IMR-90 (cell line): ENCODE data around the gene DOCK2. TPM values are rescaled to one million over a fixed set of nuclear protein-coding genes. Genes with fewer than 3 reads are reported as not detected.

Experiments
- ATAC-seq: fragments of 200-7000 bp; cut with Tn5 transposase; 2 replicates; pipeline ENCODE4 v1.9.1; 2020; ENCODE audit warnings: low read depth, mild to moderate bottlenecking, moderate library complexity
- BruUV-seq: library from RNA; stranded (reverse); fragments of 400-500 nt; replicated peaks from 2 replicates; lab custom pipeline; 2021; lab: Mats Ljungman, UMichigan
- CTCF ChIA-PET: fragments of 300-600 bp; formaldehyde crosslinking; extraction: SDS; loops from one replicate; lab custom pipeline; 2021; ENCODE audit warnings: antibody characterized with exemption; lab: Yijun Ruan, JAX
- POLR2A ChIA-PET: fragments of 300-600 bp; sonication (Branson Sonifier 250); formaldehyde crosslinking; loops from one replicate; lab custom pipeline; 2022; ENCODE audit warnings: antibody characterized with exemption; ENCODE audit not compliant: unreplicated experiment; lab: Charles Lee
- DNase-seq: peaks from one replicate; pipeline ENCODE4 v3.0.0; 2013
- H2AFZ ChIP-seq: replicated peaks from 2 replicates; pipeline ENCODE3; 2013; ENCODE audit warnings: low read length, mild to moderate bottlenecking; ENCODE audit not compliant: poor library complexity
- H2AK5ac ChIP-seq: 2 replicates; pipeline ENCODE4 v1.6.1; 2013; ENCODE audit warnings: low read depth, low read length, inconsistent platforms
- H2AK9ac ChIP-seq: replicated peaks from 2 replicates; pipeline ENCODE3; 2013; ENCODE audit warnings: mild to moderate bottlenecking, low read depth, low read length, moderate library complexity; ENCODE audit not compliant: poor library complexity
- H2BK120ac ChIP-seq: 2 replicates; pipeline ENCODE4 v1.6.1; 2013; ENCODE audit warnings: low read depth, low read length, inconsistent platforms
- H2BK15ac ChIP-seq: 3 replicates; pipeline ENCODE4 v1.6.1; 2013; ENCODE audit warnings: low read depth, low read length, inconsistent platforms
- H2BK20ac ChIP-seq: 2 replicates; pipeline ENCODE4 v1.6.1; 2013; ENCODE audit warnings: low read depth, mild to moderate bottlenecking, inconsistent platforms, low read length, moderate library complexity
- H2BK5ac ChIP-seq: 2 replicates; pipeline ENCODE4 v1.6.1; 2013; ENCODE audit warnings: mild to moderate bottlenecking, low read depth, low read length, inconsistent platforms; ENCODE audit not compliant: poor library complexity, severe bottlenecking
- H3K14ac ChIP-seq: replicated peaks from 2 replicates; pipeline ENCODE4 v1.6.1; 2013; ENCODE audit warnings: low read depth, low read length, inconsistent platforms
- H3K18ac ChIP-seq: 2 replicates; pipeline ENCODE4 v1.6.1; 2013; ENCODE audit warnings: low read depth, low read length, control low read depth
- H3K23ac ChIP-seq: 2 replicates; pipeline ENCODE4 v1.6.1; 2013; ENCODE audit warnings: low read depth, low read length, inconsistent platforms
- H3K27ac ChIP-seq: 2 replicates; pipeline ENCODE4 v1.5.1; 2013; ENCODE audit warnings: mild to moderate bottlenecking, control low read depth, low read length; ENCODE audit not compliant: insufficient read depth
- H3K27me3 ChIP-seq: 2 replicates; pipeline ENCODE4 v1.6.1; 2013; ENCODE audit warnings: low read length; ENCODE audit not compliant: control insufficient read depth, insufficient read depth
- H3K36me3 ChIP-seq: 2 replicates; pipeline ENCODE4 v1.6.1; 2013; ENCODE audit warnings: low read length, mixed read lengths; ENCODE audit not compliant: control insufficient read depth, insufficient read depth
- H3K4ac ChIP-seq: 2 replicates; pipeline ENCODE4 v1.6.1; 2013; ENCODE audit warnings: low read depth, low read length, inconsistent platforms
- H3K4me1 ChIP-seq: 2 replicates; pipeline ENCODE4 v1.6.1; 2013; ENCODE audit warnings: low read length, mixed read lengths; ENCODE audit not compliant: control insufficient read depth, insufficient read depth
- H3K4me2 ChIP-seq: 2 replicates; pipeline ENCODE4 v1.6.1; 2013; ENCODE audit warnings: low read depth, mild to moderate bottlenecking, control low read depth, low read length, moderate library complexity
- H3K4me3 ChIP-seq: 2 replicates; pipeline ENCODE4 v1.5.1; 2013; ENCODE audit warnings: low read depth, mild to moderate bottlenecking, control low read depth, low read length, moderate library complexity; ENCODE audit not compliant: insufficient read depth
- H3K56ac ChIP-seq: 2 replicates; pipeline ENCODE4 v1.6.1; 2013; ENCODE audit warnings: low read length, inconsistent platforms; ENCODE audit not compliant: insufficient read depth; ENCODE audit errors: extremely low read depth
- H3K79me1 ChIP-seq, 2 experiments: 2 replicates each; pipeline ENCODE4 v1.6.1; 2013; ENCODE audit warnings: low read length in 2 of 2, inconsistent platforms in 1 of 2, low read depth in 1 of 2
- H3K9ac ChIP-seq: 2 replicates; pipeline ENCODE4 v1.6.1; 2013; ENCODE audit warnings: low read depth, low read length, control low read depth
- H3K9me1 ChIP-seq: 2 replicates; pipeline ENCODE4 v1.6.1; 2013; ENCODE audit warnings: low read length, inconsistent platforms; ENCODE audit not compliant: insufficient read depth
- H3K9me3 ChIP-seq: 2 replicates; pipeline ENCODE4 v1.6.1; 2013; ENCODE audit warnings: low read length; ENCODE audit not compliant: control insufficient read depth, insufficient read depth
- H4K20me1 ChIP-seq: 2 replicates; pipeline ENCODE4 v1.6.1; 2013; ENCODE audit warnings: low read length, inconsistent platforms; ENCODE audit not compliant: insufficient read depth
- H4K5ac ChIP-seq: 2 replicates; pipeline ENCODE4 v1.6.1; 2013; ENCODE audit warnings: mild to moderate bottlenecking, low read depth, low read length, control low read depth
- H4K8ac ChIP-seq, 2 experiments: 2 replicates each; pipeline ENCODE4 v1.6.1; 2013; ENCODE audit warnings: low read depth in 2 of 2, low read length in 2 of 2, control low read depth in 1 of 2, inconsistent platforms in 1 of 2
- H4K91ac ChIP-seq: 2 replicates; pipeline ENCODE4 v1.6.1; 2013; ENCODE audit warnings: low read depth, low read length, inconsistent platforms; ENCODE audit not compliant: insufficient read depth
- BHLHE40 ChIP-seq: fragments of 150-350 bp; IDR thresholded peaks from 2 replicates; pipeline ENCODE4 v1.6.1; 2016; ENCODE audit warnings: mild to moderate bottlenecking, low read depth, low read length
- CEBPB ChIP-seq: IDR thresholded peaks from 2 replicates; pipeline ENCODE4 v1.6.1; 2012; ENCODE audit warnings: low read depth, low read length, improper control_type of control experiment
- CHD1 ChIP-seq: IDR thresholded peaks from 2 replicates; pipeline ENCODE4 v1.6.1; 2012; ENCODE audit warnings: low read depth, low read length, improper control_type of control experiment
- FOS ChIP-seq: fragments of 150-350 bp; IDR thresholded peaks from 2 replicates; pipeline ENCODE4 v1.6.1; 2016; ENCODE audit warnings: low read depth, low read length
- MAFK ChIP-seq: IDR thresholded peaks from 2 replicates; pipeline ENCODE4 v1.6.1; 2012; ENCODE audit warnings: low read depth, low read length, improper control_type of control experiment
- MAZ ChIP-seq: IDR thresholded peaks from 2 replicates; pipeline ENCODE4 v1.6.1; 2012; ENCODE audit warnings: low read depth, mild to moderate bottlenecking, low read length, improper control_type of control experiment, moderate library complexity, borderline replicate concordance
- MXI1 ChIP-seq: IDR thresholded peaks from 2 replicates; pipeline ENCODE4 v1.6.1; 2012; ENCODE audit warnings: low read depth, mild to moderate bottlenecking, low read length, moderate library complexity, borderline replicate concordance
- NFE2L2 ChIP-seq: fragments of 150-350 bp; IDR thresholded peaks from 2 replicates; pipeline ENCODE4 v1.6.1; 2016; ENCODE audit warnings: low read depth, mild to moderate bottlenecking, low read length
- POLR2A ChIP-seq: IDR thresholded peaks from 2 replicates; pipeline ENCODE4 v1.6.1; 2012; ENCODE audit warnings: mild to moderate bottlenecking, low read depth, low read length
- RAD21 ChIP-seq: IDR thresholded peaks from 2 replicates; pipeline ENCODE4 v1.6.1; 2012; ENCODE audit warnings: low read length, improper control_type of control experiment
- RCOR1 ChIP-seq: IDR thresholded peaks from 2 replicates; pipeline ENCODE4 v1.6.1; 2012; ENCODE audit warnings: mild to moderate bottlenecking, low read length, improper control_type of control experiment; ENCODE audit not compliant: insufficient replicate concordance
- RFX5 ChIP-seq: IDR thresholded peaks from 2 replicates; pipeline ENCODE4 v1.8.0; 2012; ENCODE audit warnings: low read depth, mild to moderate bottlenecking, low read length, moderate library complexity
- SMC3 ChIP-seq: fragments of 150-350 bp; IDR thresholded peaks from 2 replicates; pipeline ENCODE4 v1.6.1; 2016; ENCODE audit warnings: low read depth, mild to moderate bottlenecking, antibody characterized with exemption, low read length, moderate library complexity
- WGBS, 2 experiments: methylation state at CpG; one replicate each; pipeline versions ENCODE4 v1.1.5 to v1.1.7; 2013; ENCODE audit warnings: missing lambda C conversion rate in 2 of 2; ENCODE audit not compliant: insufficient read length in 1 of 2; ENCODE audit errors: extremely low coverage in 2 of 2; 5-methylcytosine and 5-hydroxymethylcytosine counted together
- dilution Hi-C: fragments of 300-500 bp; cut with HindIII; formaldehyde crosslinking; loops from one replicate; pipeline ENCODE4 v1.14.3; 2018; ENCODE audit warnings: low sequenced_read_pairs; ENCODE audit not compliant: unreplicated experiment
- in situ Hi-C: fragments of 300-500 bp; cut with MboI; formaldehyde crosslinking; loops from 3 replicates; pipeline ENCODE4 v1.14.3; 2019; ENCODE audit warnings: low sequenced_read_pairs, inconsistent platforms, mixed read lengths
- intact Hi-C: fragments of 100-400 bp; cut with micrococcal nuclease; formaldehyde crosslinking; loops from 2 replicates; pipeline ENCODE4 v1.10.0; 2022
- polyA plus RNA-seq, 3 experiments: library from polyadenylated mRNA; depleted of rRNA; stranded (reverse); fragments of >200 nt; gene quantifications; 2 replicates each; pipeline ENCODE4 v1.2.3, GENCODE V29; 2012; ENCODE audit warnings: low replicate concordance in 1 of 3
- total RNA-seq: library from RNA; depleted of rRNA; stranded (reverse); fragments of >200 nt; gene quantifications from 2 replicates; pipeline ENCODE4 v1.2.3, GENCODE V29; 2012
- TF ChIP-seq, protein P1 (sequence below): fragments of 150-350 bp; IDR thresholded peaks from 2 replicates; pipeline ENCODE4 v1.6.1; 2016; ENCODE audit warnings: low read depth, mild to moderate bottlenecking, low read length, moderate library complexity, borderline replicate concordance
- TF ChIP-seq, protein P2 (sequence below): conservative IDR thresholded peaks from 2 replicates; pipeline ENCODE4 v1.5.1; 2012; ENCODE audit warnings: mild to moderate bottlenecking, low read depth, low read length, improper control_type of control experiment
- TF ChIP-seq, protein P3 (sequence below): fragments of 150-350 bp; IDR thresholded peaks from 2 replicates; pipeline ENCODE4 v1.6.1; 2017; ENCODE audit warnings: mild to moderate bottlenecking, antibody characterized with exemption, low read length, low read depth

DOCK2 gene
- total and polyA plus RNA-seq, 2 of the 4 experiments (the other 2 are of a cell fraction) = 0.72 to 3.0 TPM

GRCh38 chr5:169697511-169697890 lies 60.4 kb downstream of the DOCK2 start:
- peaks cover 21% of the 10 kb centered on the region for H3K9me1 ChIP-seq
- H2BK5ac ChIP-seq = peak overlapping the region; percentile 83
- H3K14ac ChIP-seq = peak overlapping the region; percentile 93
- in situ Hi-C loops = no loop called here
- ATAC-seq = no peak
- H4K8ac ChIP-seq = peak overlapping the region; percentile 46 to 71; a peak in 3 of 4 replicates
- H2BK20ac ChIP-seq = peak overlapping the region; percentile 90
- H2AK9ac ChIP-seq = no peak overlapping the region
- no peaks in the 10 kb centered on the region for H3K36me3 ChIP-seq
- CTCF ChIA-PET = interaction anchor here (1.9 to 9.1 kb wide), 2 partner anchors 9 to 283 kb away, joined by 4 to 117 read pairs; partner anchors contain the start of gene INSYN2B
- peak overlapping the region; percentile 36; the same call in 1 of the 2 replicates for H4K5ac ChIP-seq
- H3K56ac ChIP-seq = peak overlapping the region; percentile 38; the same call in 1 of the 2 replicates
- H3K4ac ChIP-seq = peak overlapping the region; percentile 97
- H3K9me3 ChIP-seq = no peaks in the 10 kb centered on the region
- dilution Hi-C loops = no loop called here
- peak overlapping the region; percentile 43 for H3K23ac ChIP-seq
- H4K20me1 ChIP-seq = no peaks in the 10 kb centered on the region
- H3K4me2 ChIP-seq = no peak overlapping the region
- H2AK5ac ChIP-seq = peak overlapping the region; percentile 65; the same call in 1 of the 2 replicates
- no peak overlapping the region for H3K4me3 ChIP-seq
- H2BK120ac ChIP-seq = peak overlapping the region; percentile 98
- BruUV-seq = no TSS peak
- H3K9ac ChIP-seq = no peak overlapping the region
- TF ChIP-seq SMC3 = no peak
- TF ChIP-seq, protein P1, sequence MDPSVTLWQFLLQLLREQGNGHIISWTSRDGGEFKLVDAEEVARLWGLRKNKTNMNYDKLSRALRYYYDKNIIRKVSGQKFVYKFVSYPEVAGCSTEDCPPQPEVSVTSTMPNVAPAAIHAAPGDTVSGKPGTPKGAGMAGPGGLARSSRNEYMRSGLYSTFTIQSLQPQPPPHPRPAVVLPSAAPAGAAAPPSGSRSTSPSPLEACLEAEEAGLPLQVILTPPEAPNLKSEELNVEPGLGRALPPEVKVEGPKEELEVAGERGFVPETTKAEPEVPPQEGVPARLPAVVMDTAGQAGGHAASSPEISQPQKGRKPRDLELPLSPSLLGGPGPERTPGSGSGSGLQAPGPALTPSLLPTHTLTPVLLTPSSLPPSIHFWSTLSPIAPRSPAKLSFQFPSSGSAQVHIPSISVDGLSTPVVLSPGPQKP = no peak
- no peak for TF ChIP-seq FOS
- no peak for TF ChIP-seq MXI1
- no peak for TF ChIP-seq POLR2A
- no peak for TF ChIP-seq CEBPB
- TF ChIP-seq, protein P2, sequence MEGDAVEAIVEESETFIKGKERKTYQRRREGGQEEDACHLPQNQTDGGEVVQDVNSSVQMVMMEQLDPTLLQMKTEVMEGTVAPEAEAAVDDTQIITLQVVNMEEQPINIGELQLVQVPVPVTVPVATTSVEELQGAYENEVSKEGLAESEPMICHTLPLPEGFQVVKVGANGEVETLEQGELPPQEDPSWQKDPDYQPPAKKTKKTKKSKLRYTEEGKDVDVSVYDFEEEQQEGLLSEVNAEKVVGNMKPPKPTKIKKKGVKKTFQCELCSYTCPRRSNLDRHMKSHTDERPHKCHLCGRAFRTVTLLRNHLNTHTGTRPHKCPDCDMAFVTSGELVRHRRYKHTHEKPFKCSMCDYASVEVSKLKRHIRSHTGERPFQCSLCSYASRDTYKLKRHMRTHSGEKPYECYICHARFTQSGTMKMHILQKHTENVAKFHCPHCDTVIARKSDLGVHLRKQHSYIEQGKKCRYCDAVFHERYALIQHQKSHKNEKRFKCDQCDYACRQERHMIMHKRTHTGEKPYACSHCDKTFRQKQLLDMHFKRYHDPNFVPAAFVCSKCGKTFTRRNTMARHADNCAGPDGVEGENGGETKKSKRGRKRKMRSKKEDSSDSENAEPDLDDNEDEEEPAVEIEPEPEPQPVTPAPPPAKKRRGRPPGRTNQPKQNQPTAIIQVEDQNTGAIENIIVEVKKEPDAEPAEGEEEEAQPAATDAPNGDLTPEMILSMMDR = no peak
- no peak for TF ChIP-seq RFX5
- TF ChIP-seq CHD1 = no peak
- TF ChIP-seq MAZ = no peak
- no peak for TF ChIP-seq RAD21
- TF ChIP-seq RCOR1 = no peak
- TF ChIP-seq BHLHE40 = no peak
- no peak for TF ChIP-seq NFE2L2
- TF ChIP-seq MAFK = no peak
- TF ChIP-seq, protein P3, sequence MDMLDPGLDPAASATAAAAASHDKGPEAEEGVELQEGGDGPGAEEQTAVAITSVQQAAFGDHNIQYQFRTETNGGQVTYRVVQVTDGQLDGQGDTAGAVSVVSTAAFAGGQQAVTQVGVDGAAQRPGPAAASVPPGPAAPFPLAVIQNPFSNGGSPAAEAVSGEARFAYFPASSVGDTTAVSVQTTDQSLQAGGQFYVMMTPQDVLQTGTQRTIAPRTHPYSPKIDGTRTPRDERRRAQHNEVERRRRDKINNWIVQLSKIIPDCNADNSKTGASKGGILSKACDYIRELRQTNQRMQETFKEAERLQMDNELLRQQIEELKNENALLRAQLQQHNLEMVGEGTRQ = no peak
- H3K18ac ChIP-seq = peak overlapping the region; percentile 43; the same call in 1 of the 2 replicates
- H3K27ac ChIP-seq = no peak overlapping the region
- H4K91ac ChIP-seq = peak overlapping the region; percentile 86
- H3K79me1 ChIP-seq = 0 out of 4 replicates have a peak, but pooled peaks cover 0 to 12% of the 10 kb centered on the region in 2 experiments
- no CpG with 5 or more reads among the region's 2 CpGs for WGBS, 2 experiments
- POLR2A ChIA-PET = no interaction called here
- peak overlapping the region; percentile 67; the same call in 2 of the 3 replicates for H2BK15ac ChIP-seq
- peaks cover 19% of the 10 kb centered on the region for H3K4me1 ChIP-seq
- no peak for DNase-seq
- H3K27me3 ChIP-seq = no peaks in the 10 kb centered on the region
- no peak overlapping the region for H2AFZ ChIP-seq
- intact Hi-C loops = no loop called here
